Lower leg skin (tissue), 3 donors: ENCODE data around the gene DENND1A.
"Not testable (repeated sequence)": the region's sequence is repeated elsewhere in the genome, so short reads cannot be mapped to it uniquely, and the experiment has no call there.

Experiments
- POLR2A ChIP-seq, 2 donors: fragments of 450-650 bp; IDR thresholded peaks; one replicate each; pipeline ENCODE4 v1.6.1; 2016 to 2017; ENCODE audit warnings: antibody characterized with exemption in 2 of 2, mild to moderate bottlenecking in 1 of 2, moderate library complexity in 1 of 2
- TF ChIP-seq, protein P1 (sequence below), 3 donors: fragments of 450-650 bp; IDR thresholded peaks; one replicate each; pipeline ENCODE4 v1.5.1; 2016; ENCODE audit warnings: antibody characterized with exemption in 3 of 3, mild to moderate bottlenecking in 3 of 3, moderate library complexity in 2 of 3

DNA sequence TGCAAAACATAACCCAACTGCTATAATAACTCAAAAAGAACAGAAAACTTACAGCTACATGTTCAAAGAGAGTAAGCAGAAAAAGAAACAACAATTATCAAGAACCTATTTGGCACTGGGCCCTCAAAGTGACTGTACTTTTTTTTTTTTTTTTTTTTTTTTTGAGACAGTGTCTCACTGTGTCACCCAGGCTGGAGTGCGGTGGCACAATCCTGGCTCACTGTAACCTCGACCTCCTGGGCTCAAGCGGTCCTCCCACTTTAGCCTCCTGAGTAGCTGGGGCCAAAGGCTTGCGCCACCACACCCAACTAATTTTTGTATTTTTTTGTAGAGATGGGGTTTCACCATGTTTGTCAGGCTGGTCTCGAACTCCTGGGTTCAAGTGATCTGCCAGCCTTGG is 114.1 kb downstream of the DENND1A start:
- TF ChIP-seq, protein P1, sequence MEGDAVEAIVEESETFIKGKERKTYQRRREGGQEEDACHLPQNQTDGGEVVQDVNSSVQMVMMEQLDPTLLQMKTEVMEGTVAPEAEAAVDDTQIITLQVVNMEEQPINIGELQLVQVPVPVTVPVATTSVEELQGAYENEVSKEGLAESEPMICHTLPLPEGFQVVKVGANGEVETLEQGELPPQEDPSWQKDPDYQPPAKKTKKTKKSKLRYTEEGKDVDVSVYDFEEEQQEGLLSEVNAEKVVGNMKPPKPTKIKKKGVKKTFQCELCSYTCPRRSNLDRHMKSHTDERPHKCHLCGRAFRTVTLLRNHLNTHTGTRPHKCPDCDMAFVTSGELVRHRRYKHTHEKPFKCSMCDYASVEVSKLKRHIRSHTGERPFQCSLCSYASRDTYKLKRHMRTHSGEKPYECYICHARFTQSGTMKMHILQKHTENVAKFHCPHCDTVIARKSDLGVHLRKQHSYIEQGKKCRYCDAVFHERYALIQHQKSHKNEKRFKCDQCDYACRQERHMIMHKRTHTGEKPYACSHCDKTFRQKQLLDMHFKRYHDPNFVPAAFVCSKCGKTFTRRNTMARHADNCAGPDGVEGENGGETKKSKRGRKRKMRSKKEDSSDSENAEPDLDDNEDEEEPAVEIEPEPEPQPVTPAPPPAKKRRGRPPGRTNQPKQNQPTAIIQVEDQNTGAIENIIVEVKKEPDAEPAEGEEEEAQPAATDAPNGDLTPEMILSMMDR (IDR thresholded peaks at IDR 0.05) = not testable (repeated sequence)
- TF ChIP-seq POLR2A (IDR thresholded peaks at IDR 0.05) = not testable (repeated sequence)
